ENCODE measurements around the gene PRR14L.
"Not testable (repeated sequence)": the region's sequence is repeated elsewhere in the genome, so short reads cannot be mapped to it uniquely, and the experiment has no call there.

The PRR14L gene

DNA sequence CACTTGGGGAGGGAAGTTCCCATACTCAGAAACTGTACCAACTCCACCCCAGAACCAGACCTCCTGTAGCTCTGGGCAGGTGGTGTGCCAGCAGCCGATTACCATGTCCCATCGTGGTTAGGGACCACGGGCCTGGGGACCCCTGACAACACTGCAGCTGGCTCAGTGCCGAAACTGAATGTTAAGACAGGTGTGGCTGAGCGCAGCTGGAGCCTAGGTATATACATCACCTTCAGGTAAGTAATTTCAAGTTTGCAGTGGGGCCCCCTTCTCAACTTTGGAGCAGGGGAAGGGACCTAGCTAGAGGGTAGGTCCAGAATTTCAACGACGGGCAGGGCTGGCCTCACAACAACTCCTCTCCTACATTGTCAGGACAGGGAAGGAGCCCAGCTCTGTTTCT lies 67.2 kb downstream of the PRR14L start:
- no peak for DNase-seq (ENCODE audit: low spot score)

DNA sequence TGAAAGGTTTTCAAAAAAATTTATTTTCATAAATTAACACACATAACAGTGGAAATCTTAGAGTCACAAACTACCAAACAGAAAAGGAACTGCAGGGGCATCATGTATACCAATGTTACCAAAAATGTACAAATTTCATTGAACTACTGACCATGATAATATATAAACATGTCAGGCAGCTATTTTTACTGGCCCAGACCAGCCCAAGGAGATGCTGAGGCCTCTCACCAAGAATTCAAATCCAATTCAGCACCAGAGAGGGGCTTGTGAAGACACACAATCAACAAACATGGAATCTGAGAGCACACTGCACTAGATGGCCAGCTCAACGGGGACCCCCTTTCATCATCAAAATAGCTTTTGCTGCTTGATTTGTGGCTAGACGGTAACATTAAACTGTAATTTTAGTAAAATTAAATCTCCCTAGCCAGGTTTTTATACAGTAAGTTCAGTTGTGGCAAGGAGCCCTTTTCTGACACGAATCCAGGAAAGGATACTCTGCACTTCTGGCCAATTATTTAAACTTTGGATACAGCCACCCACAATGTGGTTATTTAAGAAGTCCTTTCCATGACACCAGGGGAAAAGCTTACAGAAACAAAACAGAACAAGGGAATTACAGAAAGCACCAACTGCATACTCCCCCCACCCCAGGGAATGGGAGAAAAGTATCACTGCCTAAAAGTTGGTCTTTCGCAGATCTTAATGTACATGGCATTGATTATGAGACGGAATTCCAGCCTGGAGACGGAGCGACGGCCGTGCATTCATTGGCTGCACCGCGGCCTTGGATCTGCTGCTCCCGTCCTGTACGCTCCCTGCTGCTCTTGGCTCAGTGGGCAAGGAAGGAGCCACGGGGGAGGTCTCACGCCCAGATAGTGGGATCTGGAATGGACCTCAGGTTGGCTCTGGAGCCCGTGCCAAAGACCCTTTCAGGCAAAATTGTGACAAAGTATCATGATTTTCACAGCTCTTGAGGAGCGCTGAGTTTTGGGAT lies 68.3 kb downstream of the PRR14L start:
- no peak for DNase-seq (ENCODE audit: low spot score)

DNA sequence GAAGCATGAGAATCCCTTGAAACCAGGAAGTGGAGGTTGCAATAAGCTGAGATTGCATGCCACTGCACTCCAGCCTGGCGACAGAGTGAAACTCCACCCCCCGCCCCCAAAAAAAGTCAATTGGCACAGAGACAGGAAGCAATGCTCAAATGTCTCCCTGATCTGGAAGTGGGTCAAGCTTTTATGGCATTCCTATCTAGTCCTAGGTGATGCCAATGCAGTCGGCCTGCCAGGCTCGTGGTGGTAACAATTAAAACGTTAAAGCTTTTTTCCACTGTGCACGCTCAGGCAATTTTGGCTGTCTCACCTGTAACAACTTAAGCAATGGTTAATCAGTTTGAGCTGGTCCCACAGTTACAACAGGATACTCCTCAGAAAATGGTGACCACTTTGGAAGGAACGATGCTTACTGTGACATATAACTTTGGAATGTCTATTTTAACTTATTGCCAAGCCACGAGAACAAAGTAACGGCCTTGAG lies 69.0 kb downstream of the PRR14L start:
- no peak for DNase-seq (ENCODE audit: low spot score)

DNA sequence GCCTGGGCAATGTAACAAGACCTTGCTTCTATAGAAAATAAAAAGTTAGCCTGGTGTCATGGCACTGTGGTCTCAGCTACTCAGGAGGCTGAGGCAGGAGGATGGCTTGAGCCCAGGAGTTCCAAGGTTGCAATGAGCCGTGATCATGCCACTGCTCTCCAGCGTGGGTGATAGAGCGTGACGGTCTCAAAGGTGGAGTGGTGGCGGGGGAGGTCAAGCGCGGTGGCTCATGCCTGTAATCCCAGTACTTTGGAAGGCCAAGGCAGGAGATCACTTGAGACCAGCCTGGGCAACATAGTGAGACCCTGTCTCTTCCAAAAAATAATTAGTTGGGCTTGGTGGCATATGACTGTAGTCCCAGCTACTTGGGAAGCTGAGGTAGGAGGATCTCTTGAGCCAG lies 71.2 kb downstream of the PRR14L start:
- DNase-seq (ENCODE audit: low spot score): no peak

DNA sequence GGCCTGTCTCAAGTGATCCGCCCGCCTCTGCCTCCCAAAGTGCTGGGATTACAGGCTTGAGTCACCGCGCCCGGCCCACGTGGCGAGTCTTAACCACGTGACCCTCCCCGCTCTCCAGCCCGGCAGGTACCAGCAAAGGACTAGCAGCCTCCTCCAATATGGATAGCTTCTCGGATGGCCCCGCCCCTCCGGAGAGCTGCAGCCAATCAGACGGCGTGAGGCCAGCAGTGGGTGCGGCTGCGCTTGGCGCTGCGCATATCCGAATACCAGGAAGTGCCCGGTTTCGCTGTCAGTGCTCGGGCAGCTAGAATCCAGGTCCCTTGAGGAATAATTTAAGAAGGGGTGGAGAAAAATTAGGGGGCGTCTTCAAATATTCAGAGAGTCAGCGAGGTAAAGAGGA lies 73.2 kb downstream of the PRR14L start:
- peak; percentile 82 for DNase-seq (ENCODE audit: low spot score)

DNA sequence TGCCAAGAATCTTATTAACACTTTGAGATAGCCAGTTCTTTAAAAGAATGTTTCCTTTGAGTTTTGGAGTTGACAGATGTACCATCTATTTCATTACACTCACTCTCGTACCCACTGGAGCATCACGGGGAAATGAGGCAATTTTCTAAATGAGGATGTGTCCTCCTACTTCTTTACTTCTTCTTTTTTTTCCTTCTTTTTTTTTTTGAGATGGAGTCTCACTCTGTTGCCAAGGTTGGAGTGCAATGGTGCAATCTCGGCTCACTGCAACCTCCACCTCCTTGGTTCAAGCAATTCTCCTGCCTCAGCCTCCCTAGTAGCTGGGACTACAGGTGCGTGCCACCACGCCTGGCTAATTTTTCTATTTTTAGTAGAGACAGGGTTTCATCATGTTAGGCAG lies 75.7 kb downstream of the PRR14L start:
- not testable (repeated sequence) for DNase-seq (ENCODE audit: low spot score)

DNA sequence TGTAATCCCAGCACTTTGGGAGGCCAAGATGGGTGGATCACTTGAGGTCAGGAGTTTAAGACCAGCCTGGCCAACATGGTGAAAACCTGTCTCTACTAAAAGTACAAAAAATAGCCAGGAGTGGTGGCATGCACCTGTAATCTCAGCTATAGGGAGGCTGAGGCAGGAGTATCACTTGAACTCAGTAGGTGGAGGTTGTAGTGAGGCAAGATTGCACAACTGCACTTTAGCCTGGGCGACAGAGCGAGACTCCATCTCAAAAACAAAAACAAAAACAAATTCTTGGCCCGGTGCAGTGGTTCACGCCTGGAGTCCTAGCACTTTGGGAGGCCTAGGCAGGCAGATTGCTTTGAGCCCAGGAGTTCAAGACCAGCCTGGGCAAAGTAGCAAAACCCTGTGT lies 81.1 kb downstream of the PRR14L start:
- not testable (repeated sequence) for DNase-seq (ENCODE audit: low spot score)

DNA sequence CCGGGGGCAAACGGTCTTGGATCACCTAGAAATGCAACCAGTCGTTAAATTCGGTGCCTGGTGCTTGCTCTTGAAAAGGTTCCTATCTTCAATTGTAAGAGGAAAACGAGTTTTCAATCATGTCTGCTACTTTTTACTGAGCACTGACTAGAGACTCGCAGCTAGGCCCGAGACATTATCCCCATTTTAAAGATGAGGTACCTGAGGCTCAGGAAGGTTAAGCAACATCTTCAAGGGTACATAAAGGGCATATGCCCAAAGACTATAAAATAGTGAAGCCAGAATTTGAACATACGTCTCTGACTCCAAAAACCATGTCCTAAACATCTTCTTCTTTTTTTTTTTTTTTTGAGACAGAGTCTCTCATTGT lies 87.3 kb downstream of the PRR14L start:
- DNase-seq (ENCODE audit: low spot score): no peak

DNA sequence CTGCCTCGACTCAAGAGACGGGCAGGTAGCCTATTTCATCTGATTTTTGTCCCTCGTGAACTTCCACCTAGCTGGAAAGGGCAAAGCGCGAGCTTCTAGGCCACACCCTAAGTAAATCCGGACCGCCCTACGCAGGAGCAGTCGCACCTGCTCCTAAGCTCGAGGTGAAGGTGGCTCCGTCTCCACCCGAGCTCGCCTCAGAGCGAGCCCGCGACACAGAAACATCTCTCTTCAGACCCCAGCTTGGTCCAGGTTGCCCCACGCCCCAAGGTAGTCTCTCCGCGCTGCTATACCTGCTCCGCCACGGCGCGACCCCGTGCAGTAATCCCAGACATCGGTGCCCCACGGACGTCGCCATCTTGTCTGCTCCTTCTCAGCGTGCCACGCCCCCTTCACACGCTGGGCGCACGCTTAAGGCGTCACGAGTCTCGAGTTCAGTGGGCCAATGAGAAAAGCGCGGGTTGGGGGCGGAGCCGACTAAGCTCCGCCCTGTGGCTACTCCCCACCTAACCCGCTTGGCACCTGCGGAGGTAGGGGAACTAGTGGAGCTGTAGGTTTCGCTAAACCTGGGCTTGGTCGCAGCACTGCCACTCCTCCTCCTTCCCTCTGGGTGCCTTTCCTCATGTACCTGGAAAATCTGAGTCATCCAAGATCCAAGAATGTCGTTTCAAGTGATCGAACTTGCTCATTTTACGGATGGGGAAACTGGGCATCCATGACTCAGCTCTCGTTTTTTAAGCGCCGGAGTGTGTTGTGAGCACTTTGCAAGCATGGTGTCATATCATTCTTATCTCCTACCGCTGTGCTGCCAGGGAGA lies 87.9 kb downstream of the PRR14L start, which contains the start of gene PISD:
Gene PISD (minus strand): TSS at position 365 of the 817 bp plus-strand sequence. CDS start 7 bp downstream, at position 358.
- DNase-seq (ENCODE audit: low spot score): peak; percentile 90

DNA sequence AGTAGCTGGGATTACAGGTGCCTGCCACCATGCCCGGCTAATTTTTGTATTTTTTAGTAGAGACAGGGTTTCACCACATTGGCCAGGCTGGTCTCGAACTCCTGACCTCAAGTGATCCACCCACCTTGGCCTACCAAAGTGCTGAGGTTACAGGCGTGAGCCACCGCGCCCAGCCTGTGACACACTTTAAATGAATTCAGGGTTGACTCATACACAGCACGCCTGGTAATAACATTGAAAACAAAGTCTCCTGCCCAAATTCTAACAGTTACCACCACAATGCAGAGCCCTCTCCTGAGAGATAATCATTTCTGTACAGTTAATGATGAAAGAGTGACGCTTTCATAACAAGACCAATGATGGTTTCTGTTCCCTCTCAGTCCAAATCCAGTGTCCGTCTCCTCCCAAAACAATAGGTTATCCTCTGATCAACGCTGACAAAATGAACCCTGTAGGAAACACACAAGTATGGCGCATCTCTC lies 89.0 kb downstream of the PRR14L start:
- peak; percentile 48 for DNase-seq (ENCODE audit: low spot score)

DNA sequence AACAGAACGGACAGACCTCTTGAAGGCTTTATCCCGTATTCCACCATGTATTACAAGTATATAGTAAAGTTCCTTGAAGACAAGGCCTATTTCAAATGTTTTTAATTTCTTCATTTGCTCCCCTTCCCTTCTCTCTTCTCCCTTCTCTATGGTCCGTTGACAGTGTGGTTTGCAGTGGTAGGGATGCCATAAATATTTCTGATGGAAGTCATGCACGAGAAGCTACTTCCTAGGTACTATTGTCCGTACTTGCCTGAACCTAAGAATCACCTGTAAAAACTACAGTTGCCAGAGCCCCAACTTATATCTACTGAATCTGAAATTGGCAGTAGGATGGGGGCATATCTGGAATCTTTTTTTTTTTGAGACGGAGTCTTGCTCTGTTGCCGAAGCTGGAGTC lies 90.7 kb downstream of the PRR14L start:
- DNase-seq (ENCODE audit: low spot score): no peak

DNA sequence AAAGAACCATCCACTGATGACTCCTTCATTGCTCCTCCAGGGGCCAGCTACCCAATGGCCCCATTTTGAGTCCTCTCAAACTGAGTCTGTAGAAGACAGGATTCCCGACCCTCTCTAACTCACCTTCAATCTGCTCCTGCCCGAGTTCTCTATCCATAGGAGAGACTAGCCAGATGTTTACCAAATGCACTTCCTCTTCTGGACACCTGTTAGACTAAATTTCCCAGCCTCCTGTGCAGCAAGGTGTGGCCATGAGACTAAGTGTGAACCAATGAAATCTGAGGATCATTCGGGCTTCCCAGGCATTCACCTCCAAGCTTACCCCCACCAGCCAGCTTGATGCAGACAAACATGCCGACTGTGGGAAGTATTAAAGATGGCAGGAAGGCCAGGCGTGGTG lies 95.5 kb downstream of the PRR14L start:
- no peak for DNase-seq (ENCODE audit: low spot score)

DNA sequence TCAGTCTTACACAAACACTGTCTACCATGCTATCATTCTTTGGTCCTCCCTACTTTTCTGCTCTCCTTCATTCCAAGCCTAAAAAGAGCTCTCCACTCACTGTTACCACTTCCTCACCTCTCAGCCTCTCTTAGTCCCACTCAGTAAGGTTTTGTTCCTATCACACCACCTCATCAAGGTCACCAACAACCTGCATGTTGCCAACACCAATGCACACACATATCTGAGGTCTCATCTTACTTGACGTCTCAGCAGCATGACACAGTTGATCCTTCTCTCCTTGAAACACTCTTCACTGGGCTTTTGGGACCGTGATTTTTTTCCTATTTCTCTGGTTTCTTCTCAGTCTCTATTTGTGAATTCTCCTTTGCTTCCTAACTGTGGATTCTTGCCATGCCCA lies 96.0 kb downstream of the PRR14L start:
- no peak for DNase-seq (ENCODE audit: low spot score)

DNA sequence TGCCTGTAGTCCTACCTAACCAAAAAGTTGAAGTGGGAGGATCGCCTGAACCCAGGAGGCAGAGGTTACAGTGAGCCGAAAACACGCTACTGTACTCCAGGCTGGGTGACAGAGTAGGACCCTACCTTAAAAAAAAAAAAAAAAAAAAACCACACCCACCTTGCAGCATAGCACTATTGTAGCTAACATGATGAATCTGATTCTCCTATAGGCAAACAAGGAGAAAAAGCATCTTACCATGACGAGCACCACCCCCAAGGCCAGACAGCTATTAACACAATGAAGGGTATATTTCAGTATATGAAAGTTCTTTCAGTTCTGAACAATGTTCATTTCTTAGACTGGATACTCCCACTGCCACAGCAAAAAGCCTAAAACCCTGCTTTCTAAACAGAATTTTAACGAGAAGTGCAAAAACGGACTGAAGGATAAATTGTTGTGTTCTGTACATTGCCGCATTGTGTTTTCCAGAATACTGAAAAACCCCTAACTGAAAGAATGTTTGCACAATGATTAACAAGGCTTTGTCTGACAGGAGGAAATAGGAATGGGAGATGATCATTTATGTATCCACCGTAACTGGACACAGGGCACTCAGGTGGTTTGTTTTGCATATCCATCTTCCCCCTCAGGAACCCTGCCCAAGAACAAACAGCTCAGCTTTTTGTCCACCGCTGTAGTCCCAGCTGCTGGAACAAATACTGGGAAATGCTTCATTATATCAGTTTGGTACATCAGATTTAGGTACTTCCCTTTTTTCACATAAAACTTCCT lies 96.8 kb downstream of the PRR14L start:
- DNase-seq (ENCODE audit: low spot score): no peak

DNA sequence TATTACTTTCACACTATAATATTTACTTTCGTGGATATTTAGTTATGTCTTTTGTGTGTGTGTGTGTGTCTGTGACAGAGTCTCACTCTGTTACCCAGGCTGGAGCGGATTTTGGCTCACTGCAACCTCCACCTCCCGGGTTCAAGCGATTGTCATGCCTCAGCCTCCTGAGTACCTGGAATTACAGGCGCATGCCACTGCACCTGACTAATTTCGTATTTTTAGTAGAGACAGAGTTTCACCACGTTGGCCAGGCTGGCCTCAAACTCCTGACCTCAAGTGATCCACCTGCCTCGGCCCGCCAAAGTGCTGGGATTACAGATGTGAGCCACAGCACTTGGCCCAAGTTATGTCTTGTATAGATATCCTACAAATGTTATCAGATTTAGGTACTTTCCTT lies 97.8 kb downstream of the PRR14L start:
- no peak for DNase-seq (ENCODE audit: low spot score)

DNA sequence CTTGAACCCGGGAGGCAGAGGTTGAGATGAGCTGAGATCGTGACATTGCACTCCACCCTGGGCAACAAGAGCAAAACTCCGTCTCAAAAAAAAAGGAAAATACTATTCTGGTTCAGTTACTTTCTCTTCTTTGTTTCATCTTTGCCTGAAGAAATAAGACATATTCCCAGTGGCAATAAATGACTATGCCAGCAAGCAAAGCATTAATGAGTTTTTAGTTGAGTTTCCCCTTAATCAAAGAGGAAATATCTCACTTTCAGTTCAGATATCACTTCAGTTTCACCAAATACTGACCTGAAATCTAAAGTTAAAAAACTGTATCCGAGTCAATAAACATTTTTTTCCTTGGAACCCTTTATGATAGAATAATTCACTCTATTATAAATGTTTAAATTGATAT lies 98.3 kb downstream of the PRR14L start:
- no peak for DNase-seq (ENCODE audit: low spot score)

DNA sequence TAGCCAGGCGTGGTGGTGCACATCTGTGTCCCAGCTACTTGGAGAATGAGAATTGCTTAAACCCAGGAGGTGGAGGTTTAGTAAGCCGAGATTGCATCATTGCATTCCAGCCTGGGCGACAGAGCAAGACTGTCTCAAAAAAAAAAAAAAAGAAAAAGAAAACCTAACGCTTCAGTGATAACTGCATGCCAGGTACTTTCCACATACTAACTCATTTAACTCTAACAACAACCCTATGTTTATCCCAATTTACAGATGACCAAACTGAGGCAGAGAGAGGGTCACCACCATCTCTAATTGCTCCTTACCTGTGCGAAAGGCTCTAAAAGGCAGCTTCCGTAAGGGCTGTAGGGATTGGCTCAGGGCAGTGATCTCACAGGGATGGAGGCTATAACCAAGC lies 99.5 kb downstream of the PRR14L start:
- DNase-seq (ENCODE audit: low spot score): no peak

DNA sequence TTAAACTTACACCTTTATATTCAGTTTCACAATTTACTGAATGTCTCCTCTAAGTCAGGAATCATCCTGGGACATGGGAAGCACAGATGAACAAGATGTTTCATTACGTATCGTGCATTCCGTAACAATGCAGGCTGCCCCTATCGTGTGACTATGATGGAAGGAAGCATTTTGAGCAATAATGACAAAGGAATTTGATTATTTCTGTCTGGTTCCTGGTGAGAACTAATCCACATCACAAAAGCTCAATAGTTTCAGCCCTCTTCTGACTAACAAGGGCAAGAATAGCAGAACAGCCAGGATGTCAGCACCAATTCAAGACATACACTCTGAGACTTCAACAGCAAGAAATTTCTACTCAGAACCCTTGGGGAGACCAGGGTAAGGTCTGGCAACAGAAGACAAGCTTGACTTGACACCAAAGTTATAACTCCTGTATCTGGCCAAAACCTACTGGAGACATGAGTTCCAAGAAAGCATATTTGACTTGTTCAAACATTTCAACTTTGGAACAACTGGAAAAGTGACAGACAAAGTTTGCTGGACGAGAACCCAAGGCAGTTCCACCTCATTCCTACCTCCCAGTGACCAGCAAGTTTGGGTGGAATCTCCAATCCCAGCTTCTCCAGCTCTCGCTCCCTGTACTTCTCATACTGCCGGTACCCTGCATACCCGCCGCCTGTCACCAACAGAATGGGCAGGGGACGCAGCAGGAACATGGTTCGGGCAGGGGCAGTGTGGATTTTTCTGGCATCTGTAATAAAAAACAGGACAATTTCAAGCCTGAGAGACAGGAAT lies 102.2 kb downstream of the PRR14L start:
- DNase-seq (ENCODE audit: low spot score): no peak

DNA sequence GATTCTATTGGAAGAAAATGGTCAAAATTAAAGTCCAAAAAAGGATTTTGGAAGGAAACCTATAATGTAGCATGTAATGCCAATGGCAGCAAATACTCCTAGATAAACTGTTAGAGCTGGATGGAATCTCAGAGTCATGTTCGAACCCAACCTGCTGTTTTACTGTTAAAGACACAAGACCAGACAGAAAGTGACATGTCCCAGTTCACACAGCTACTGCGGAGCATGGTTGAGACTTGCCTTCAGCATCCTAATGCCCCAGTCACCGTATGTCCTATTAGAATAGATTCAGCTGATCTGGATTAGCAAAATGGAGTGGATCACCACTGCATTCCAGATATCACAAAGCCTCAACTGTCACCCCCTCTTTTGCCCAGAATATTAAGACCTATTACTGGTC lies 102.9 kb downstream of the PRR14L start:
- no peak for DNase-seq (ENCODE audit: low spot score)

DNA sequence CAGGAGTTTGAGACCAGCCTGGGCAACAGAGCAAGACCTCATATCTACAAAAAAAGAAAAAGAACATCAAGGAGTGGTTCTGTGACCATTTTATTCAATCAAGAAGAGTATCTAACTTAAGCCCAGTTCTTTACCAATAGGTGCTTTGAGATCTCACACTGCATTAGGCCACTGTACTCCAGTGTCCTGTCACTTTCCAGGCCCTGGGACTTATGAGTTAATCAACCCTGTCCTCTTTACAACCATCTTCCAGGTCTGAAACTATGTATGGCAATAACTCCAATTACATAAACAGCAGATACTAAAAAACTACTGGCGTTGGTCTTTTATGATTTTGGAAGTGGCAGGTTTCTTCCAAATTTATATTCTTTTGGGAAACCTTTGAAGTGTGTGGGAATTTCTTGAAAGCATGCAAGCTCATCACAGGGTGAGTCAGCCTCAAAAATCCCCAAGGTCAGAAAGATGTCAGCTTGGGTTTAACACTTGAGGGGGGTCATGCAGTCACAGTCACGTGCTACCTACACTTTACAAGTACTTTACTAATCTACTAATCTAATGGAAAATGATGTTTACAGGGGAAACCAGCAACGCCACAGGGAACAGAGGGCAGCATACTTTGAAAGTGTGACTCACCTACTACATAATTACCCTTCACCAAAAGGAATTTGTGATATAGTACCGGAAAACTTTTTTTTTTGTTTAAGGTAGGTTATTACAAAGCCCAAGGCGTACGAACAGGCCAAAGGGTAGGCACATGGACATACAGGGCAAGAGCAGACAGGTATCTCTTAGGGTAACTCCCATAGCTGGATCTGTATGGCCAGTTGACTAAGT lies 103.5 kb downstream of the PRR14L start:
- DNase-seq (ENCODE audit: low spot score): no peak
